Measurements from ENCODE around the gene DCUN1D2.

Gene DCUN1D2

DNA sequence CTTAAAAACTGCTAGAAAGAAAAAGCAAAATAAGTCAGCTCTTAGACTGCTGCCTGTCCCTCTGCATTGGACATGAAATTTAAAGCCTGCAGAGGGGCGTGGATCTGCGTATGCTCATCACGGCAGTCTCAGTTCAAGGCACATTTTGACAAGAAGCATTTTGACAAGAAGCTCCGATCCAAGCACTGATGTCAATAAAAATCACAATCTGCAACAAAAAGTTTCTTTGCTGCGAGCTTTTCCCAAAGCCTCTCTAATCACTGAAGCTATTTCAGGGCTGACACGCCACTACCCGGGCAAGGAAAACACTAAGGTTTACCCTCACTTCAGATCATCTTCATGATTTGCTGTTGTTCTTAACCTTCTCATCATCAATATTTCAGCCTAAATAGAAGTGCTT lies 7.4 kb downstream of the DCUN1D2 start:
- no peaks in the 10 kb centered on the region for H3K9me2 ChIP-seq (replicated peaks; ENCODE audit: control insufficient read depth, low read length)
- 0 out of 2 replicates have a peak, but pooled peaks cover 3% of the 10 kb centered on the region for H3F3A ChIP-seq (ENCODE audit: control insufficient read depth, insufficient read depth)
- peaks cover 17% of the 10 kb centered on the region for H3K4me1 ChIP-seq (ENCODE audit: control insufficient read depth, low read length)
- H3K79me2 ChIP-seq (ENCODE audit: control insufficient read depth, low read length), result peaks cover 71% of the 10 kb centered on the region
- no peak overlapping the region for H3K4me2 ChIP-seq (ENCODE audit: low read length)
- no peaks in the 10 kb centered on the region for H3K27me3 ChIP-seq (ENCODE audit: control insufficient read depth, low read length)
- H4K20me1 ChIP-seq (ENCODE audit: control insufficient read depth, insufficient read depth, low read depth, low read length), result peaks cover 22% of the 10 kb centered on the region
- no peak overlapping the region for H3K4me3 ChIP-seq (ENCODE audit: low read length)
- H3K36me3 ChIP-seq (ENCODE audit: control insufficient read depth, low read length), result peaks cover 55% of the 10 kb centered on the region
- H3K9me3 ChIP-seq (ENCODE audit: control insufficient read depth, insufficient read depth, low read length), result no peaks in the 10 kb centered on the region
- TF ChIP-seq EZH2phosphoT487 (IDR thresholded peaks at IDR 0.05; ENCODE audit: borderline replicate concordance, low read length), result no peak
- TF ChIP-seq, protein P1, sequence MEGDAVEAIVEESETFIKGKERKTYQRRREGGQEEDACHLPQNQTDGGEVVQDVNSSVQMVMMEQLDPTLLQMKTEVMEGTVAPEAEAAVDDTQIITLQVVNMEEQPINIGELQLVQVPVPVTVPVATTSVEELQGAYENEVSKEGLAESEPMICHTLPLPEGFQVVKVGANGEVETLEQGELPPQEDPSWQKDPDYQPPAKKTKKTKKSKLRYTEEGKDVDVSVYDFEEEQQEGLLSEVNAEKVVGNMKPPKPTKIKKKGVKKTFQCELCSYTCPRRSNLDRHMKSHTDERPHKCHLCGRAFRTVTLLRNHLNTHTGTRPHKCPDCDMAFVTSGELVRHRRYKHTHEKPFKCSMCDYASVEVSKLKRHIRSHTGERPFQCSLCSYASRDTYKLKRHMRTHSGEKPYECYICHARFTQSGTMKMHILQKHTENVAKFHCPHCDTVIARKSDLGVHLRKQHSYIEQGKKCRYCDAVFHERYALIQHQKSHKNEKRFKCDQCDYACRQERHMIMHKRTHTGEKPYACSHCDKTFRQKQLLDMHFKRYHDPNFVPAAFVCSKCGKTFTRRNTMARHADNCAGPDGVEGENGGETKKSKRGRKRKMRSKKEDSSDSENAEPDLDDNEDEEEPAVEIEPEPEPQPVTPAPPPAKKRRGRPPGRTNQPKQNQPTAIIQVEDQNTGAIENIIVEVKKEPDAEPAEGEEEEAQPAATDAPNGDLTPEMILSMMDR (IDR thresholded peaks at IDR 0.05; ENCODE audit: low read depth, low read length, poor library complexity, severe bottlenecking), result no peak
- no peak overlapping the region for H3K27ac ChIP-seq (ENCODE audit: low read depth, low read length)

DNA sequence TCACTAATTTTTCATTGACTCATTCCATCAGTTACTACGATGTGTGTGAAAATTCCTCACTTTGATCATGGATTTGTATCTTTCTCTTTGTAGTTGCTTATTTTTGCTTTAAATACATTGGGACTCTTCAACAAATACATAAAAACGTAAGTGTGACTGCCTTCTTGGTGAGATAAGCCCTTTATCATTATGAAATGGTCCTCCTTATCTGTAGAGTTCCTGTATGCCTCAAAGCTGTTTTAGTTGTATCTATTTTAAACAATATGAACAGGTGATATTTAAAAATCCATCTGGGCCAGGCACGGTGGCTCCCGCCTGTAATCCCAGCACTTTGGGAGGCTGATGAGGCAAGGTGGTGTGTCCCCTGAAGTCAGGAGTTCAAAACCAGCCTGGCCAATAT lies 11.3 kb downstream of the DCUN1D2 start:
- TF ChIP-seq, protein P1 (IDR thresholded peaks at IDR 0.05; ENCODE audit: low read depth, low read length, poor library complexity, severe bottlenecking), result no peak
- TF ChIP-seq EZH2phosphoT487 (IDR thresholded peaks at IDR 0.05; ENCODE audit: borderline replicate concordance, low read length), result no peak
- no peaks in the 10 kb centered on the region for H3K9me2 ChIP-seq (replicated peaks; ENCODE audit: control insufficient read depth, low read length)
- no peaks in the 10 kb centered on the region for H3K9me3 ChIP-seq (ENCODE audit: control insufficient read depth, insufficient read depth, low read length)
- H3K4me1 ChIP-seq (ENCODE audit: control insufficient read depth, low read length), result no peaks in the 10 kb centered on the region
- H4K20me1 ChIP-seq (ENCODE audit: control insufficient read depth, insufficient read depth, low read depth, low read length), result peaks cover 3% of the 10 kb centered on the region; the same call in 1 of the 2 replicates
- H3F3A ChIP-seq (ENCODE audit: control insufficient read depth, insufficient read depth), result 0 out of 2 replicates have a peak, but pooled peaks cover 2% of the 10 kb centered on the region
- H3K4me3 ChIP-seq (ENCODE audit: low read length), result no peak overlapping the region
- H3K36me3 ChIP-seq (ENCODE audit: control insufficient read depth, low read length), result peaks cover 76% of the 10 kb centered on the region
- H3K27me3 ChIP-seq (ENCODE audit: control insufficient read depth, low read length), result no peaks in the 10 kb centered on the region
- H3K79me2 ChIP-seq (ENCODE audit: control insufficient read depth, low read length), result peaks cover 34% of the 10 kb centered on the region
- H3K4me2 ChIP-seq (ENCODE audit: low read length), result no peak overlapping the region
- H3K27ac ChIP-seq (ENCODE audit: low read depth, low read length), result no peak overlapping the region

- Histone ChIP-seq H3K9me3 (ENCODE audit: control insufficient read depth, insufficient read depth, low read length) (no peaks in the 10 kb centered on the region), H3F3A (ENCODE audit: control insufficient read depth, insufficient read depth) (no peaks in the 10 kb centered on the region), H3K36me3 (ENCODE audit: control insufficient read depth, low read length) (peaks cover 70% of the 10 kb centered on the region), H3K9me2 (replicated peaks; ENCODE audit: control insufficient read depth, low read length) (no peaks in the 10 kb centered on the region), H3K4me3 (ENCODE audit: low read length) (no peak overlapping the region), H4K20me1 (ENCODE audit: control insufficient read depth, insufficient read depth, low read depth, low read length) (no peaks in the 10 kb centered on the region), H3K4me1 (ENCODE audit: control insufficient read depth, low read length) (no peaks in the 10 kb centered on the region), H3K79me2 (ENCODE audit: control insufficient read depth, low read length) (peaks cover 19% of the 10 kb centered on the region), H3K4me2 (ENCODE audit: low read length) (no peak overlapping the region), H3K27me3 (ENCODE audit: control insufficient read depth, low read length) (no peaks in the 10 kb centered on the region), H3K27ac (ENCODE audit: low read depth, low read length) (no peak overlapping the region)
- TF ChIP-seq, protein P1 (IDR thresholded peaks at IDR 0.05; ENCODE audit: low read depth, low read length, poor library complexity, severe bottlenecking), result no peak
- TF ChIP-seq EZH2phosphoT487 (IDR thresholded peaks at IDR 0.05; ENCODE audit: borderline replicate concordance, low read length), result no peak
These were observed 12.8 kb downstream of the DCUN1D2 start for GRCh38 chr13:113477724-113478123.
